SKM-1 (cell line): ENCODE data around the gene CLASP1.
"Not testable (repeated sequence)": the region's sequence is repeated elsewhere in the genome, so short reads cannot be mapped to it uniquely, and the experiment has no call there.

ENCODE experiments used
- DNase-seq: peaks from one replicate; lab custom pipeline; 2025; ENCODE audit not compliant: unreplicated experiment; lab: John Stamatoyannopoulos, UW

CLASP1 gene

GRCh38 chr2:121478358-121478995 is 170.8 kb downstream of the CLASP1 start:
- DNase-seq, result not testable (repeated sequence)

- DNase-seq, result no peak
Observed at GRCh38 chr2:121476684-121477083, 172.6 kb downstream of the CLASP1 start.

GRCh38 chr2:121475811-121476571 is 173.3 kb downstream of the CLASP1 start:
- no peak for DNase-seq

DNA sequence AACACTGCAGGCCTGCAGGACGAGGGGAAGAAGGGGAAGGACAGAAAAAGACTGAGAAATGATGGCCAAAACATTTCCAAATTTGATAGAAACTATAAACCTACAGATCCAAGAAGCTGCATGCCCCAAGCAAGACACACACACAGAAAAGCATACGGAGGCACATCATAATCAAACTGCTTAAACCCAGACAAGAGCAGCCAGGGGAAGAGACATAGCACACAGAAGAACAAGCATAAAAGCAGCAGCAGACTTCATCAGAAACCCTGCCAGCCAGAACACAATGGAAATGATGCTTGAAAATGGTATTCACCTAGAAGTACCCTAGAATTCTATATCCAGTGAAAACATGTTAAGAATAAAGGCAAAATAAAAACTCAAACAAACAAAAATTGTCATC is 175.8 kb downstream of the CLASP1 start:
- DNase-seq, result no peak

- DNase-seq, result no peak
Observed at GRCh38 chr2:121472470-121472993, 176.7 kb downstream of the CLASP1 start.

DNA sequence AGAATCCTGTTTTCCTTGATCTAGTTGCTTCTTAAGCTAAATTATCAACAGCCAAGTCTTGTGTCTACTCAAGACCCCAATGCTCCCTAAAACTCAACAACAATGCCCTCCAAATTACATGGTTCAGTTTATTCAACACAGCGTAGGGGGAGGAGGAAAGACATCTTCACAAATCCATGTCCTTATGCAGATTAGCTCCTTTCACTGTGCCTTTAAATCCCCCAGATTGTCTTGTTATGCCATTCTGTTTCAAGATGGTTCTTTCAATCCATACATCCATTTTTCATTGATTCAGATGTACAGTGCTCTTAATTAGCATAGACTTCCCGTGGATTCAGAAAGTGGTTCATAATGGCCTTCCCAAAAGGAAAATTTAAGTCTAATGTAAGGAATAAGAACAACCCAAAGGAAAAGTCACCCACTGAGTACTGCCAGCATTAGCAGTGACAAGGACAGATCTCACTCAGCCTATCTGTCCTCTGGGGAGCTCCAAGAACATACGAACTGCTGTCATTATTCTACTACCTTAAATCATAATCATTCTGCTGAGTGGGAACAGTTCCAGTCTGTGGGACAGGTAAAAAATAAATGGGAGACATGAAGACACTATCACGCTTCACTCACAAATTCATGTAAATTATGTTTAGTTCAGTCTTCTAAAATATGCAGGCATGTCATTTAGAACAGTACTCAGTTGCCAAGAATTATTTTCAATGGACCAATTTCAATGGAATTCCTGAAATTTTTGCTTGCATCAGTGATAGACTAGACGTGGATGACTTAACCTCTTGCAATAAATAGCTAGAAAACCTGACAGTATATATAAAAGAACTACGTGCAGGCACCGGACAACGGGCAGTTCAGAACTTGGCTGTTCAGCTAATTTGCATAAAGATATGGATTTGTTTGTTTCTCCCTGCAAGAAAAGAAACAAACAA is 177.5 kb downstream of the CLASP1 start:
- DNase-seq, result no peak

- no peak for DNase-seq
Observed at GRCh38 chr2:121470917-121471316, 178.3 kb downstream of the CLASP1 start.

GRCh38 chr2:121469356-121469755 is 179.9 kb downstream of the CLASP1 start:
- DNase-seq, result no peak

GRCh38 chr2:121468936-121469335 is 180.3 kb downstream of the CLASP1 start:
- no peak for DNase-seq

DNA sequence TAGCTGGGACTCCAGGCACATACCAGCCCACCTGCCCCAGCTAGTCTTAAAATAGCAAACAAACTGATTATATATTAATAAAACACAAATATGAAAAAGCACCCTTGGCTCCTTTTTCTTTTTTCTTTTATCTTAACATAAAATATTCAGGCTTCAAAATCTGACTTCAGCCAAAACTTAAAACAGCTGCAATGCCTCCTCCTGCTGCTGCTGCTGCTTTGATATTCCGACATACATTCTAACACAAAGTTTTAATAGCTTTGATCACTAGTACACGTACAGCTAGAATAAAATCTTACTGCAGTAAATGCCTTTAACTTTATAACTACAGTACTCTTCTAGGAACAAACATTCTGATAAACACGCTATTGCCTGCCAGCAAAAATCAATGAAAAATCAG is 190.0 kb downstream of the CLASP1 start:
- no peak for DNase-seq

- DNase-seq, result no peak
Observed at GRCh38 chr2:121456325-121456724, 192.9 kb downstream of the CLASP1 start.

GRCh38 chr2:121455446-121455845 is 193.8 kb downstream of the CLASP1 start:
- DNase-seq, result no peak

DNA sequence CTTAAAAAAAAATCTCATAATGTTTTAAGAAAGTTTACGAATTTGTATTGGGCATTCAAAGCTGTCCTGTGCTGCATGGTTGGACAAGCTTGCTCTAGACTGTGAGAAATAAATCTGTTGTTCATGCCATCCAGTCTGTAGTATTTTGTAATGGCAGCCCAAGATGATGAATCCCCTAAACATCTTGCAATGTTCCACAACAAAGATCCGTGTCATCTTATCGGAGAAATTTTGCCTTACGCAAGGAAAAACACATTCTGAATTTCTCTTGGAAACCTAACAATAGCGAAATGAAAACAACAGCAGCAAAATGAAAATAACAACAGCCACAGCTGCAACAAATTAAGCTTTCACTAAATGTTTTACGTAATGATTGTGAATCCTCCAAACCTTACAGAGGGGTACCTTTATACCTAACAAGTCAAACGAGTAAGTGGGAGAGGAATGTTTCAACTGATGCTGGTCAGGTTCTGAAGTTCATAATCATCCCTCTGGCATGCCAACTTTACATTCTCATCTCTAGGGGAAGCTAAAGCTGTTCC is 194.6 kb downstream of the CLASP1 start:
- DNase-seq, result no peak

- no peak for DNase-seq
Observed at GRCh38 chr2:121451398-121451797, 197.9 kb downstream of the CLASP1 start.

DNA sequence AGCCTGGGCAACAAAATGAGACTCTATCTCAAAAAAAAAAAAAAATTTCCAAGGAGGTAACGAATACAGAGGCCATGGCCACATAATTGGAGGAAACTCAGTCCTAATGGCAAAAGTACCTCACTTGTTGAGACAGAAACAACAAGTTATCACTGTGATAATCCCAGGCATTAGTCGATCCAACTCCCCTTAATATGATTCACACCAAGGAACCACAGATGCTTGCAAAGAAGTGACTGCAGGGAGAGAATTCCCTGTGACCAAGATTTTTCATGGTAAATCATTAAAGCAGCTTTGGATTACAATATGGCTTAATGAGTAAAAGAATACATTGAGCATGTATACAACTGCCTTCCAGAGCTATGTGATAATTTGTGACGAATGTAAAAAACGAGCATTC is 199.0 kb downstream of the CLASP1 start:
- DNase-seq, result no peak

GRCh38 chr2:121446647-121447241 is 202.5 kb downstream of the CLASP1 start:
- DNase-seq, result no peak

DNA sequence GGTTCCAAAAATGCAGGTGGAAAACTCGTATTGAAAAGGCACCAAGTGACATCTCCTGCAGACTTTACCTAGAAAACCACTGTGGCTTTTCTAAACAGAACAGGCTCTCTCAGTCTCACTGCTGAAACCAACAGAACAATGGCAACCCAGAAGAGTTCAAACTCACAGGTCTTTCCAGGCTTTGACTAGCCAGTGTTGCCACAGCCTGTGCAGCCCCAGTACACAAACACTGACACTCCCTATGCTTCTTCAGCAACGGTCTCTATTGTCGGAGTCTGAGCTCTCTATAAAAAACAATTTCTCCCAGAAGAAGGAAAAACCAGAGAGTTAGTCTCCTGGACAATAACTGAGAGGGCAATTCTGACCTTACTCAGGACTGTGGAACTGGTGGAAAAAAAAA is 206.4 kb downstream of the CLASP1 start:
- DNase-seq, result no peak

GRCh38 chr2:121438290-121438689 is 211.0 kb downstream of the CLASP1 start:
- DNase-seq, result not testable (repeated sequence)

DNA sequence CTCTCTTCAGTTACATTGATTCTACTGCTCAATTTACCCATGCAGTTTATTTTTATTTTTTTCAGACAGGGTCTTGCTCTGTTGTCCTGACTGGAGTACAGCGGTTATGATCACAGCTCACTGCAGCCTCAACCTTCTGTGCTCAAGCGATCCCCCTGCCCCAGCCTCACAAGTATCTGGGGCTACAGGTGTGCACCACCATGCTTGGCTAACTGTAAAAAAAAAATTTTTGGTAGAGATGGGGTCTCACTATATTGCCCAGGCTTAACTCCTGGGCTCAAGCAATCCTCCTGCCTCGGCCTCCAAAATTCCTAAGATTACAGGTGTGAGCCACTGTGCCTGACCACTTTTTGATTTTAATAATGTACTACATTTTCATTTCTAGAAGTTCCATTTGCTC is 212.3 kb downstream of the CLASP1 start:
- DNase-seq, result no peak

GRCh38 chr2:121435790-121436189 is 213.5 kb downstream of the CLASP1 start:
- DNase-seq, result no peak

- DNase-seq, result no peak
Observed at GRCh38 chr2:121431214-121431613, 218.0 kb downstream of the CLASP1 start.
